Epithelial cell of proximal tubule (primary cell): ENCODE measurements around the gene RAB22A. TPM values are rescaled to one million over a fixed set of nuclear protein-coding genes. Genes with fewer than 3 reads are reported as not detected.
"Not testable (repeated sequence)": the region's sequence is repeated elsewhere in the genome, so short reads cannot be mapped to it uniquely, and the experiment has no call there.

Experiments
- DNase-seq: peaks from one replicate; pipeline ENCODE4 v3.0.0-alpha.2; 2011; ENCODE audit warnings: low read depth
- H3K4me3 ChIP-seq: 2 replicates; pipeline ENCODE4 v1.5.1; 2011; ENCODE audit warnings: low read depth, mild to moderate bottlenecking, low read length
- CTCF ChIP-seq: conservative IDR thresholded peaks from 2 replicates; pipeline ENCODE4 v1.5.1; 2012; ENCODE audit warnings: low read depth, mild to moderate bottlenecking, low read length
- total RNA-seq: library from RNA; depleted of rRNA; stranded (reverse); fragments of >200 nt; gene quantifications from 2 replicates; pipeline ENCODE4 v1.2.3, GENCODE V29; 2015

RAB22A gene
- total RNA-seq, 1 donor from 2014 or later, result 10.6 TPM

DNA sequence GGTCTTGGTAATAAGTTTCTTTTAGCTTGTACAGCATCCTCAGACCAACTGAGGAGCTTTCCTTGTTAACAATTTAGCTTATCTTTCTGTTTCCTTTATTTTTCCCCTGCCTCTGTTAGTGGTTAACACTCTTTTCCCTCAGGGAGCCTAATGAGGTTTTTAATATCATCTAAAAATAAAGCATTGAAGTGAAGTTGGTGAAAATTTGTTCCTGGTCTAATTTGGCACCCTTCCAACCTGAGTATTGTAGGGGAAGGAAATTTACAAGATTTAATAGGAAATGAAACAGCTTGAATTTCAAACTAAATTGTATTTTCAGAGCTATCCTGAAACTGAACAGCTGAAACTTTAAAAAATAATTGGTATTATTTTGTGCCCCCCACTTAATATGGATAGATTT, 51.4 kb downstream of the RAB22A start:
- TF ChIP-seq CTCF, result no peak
- DNase-seq, result no peak
- no peak overlapping the region for H3K4me3 ChIP-seq

GRCh38 chr20:58361481-58362205, 52.1 kb downstream of the RAB22A start:
- no peak for TF ChIP-seq CTCF
- no peak for DNase-seq
- H3K4me3 ChIP-seq, result no peak overlapping the region

GRCh38 chr20:58362206-58362516, 52.6 kb downstream of the RAB22A start:
- TF ChIP-seq CTCF, result no peak
- no peak overlapping the region for H3K4me3 ChIP-seq
- no peak for DNase-seq

DNA sequence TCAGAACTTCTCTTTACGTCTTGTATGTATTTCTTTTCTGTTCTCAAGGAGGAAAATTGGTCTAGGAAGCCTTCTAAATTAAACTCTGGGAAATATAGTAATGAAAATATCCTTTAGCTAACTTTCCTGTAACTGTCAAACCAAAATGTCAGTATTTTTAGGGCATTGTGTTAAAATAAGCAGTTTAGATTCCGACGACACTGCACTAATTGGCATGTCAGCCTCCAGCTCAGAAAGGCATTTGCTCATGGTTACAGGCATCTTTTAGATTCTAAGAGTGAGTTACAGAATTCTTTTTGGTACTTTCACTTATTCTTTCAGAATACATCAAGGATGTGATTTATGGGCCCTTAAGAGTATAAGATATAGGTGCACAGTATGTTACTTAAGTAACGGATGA, 53.5 kb downstream of the RAB22A start:
- DNase-seq, result no peak
- TF ChIP-seq CTCF, result no peak
- H3K4me3 ChIP-seq, result no peak overlapping the region

DNA sequence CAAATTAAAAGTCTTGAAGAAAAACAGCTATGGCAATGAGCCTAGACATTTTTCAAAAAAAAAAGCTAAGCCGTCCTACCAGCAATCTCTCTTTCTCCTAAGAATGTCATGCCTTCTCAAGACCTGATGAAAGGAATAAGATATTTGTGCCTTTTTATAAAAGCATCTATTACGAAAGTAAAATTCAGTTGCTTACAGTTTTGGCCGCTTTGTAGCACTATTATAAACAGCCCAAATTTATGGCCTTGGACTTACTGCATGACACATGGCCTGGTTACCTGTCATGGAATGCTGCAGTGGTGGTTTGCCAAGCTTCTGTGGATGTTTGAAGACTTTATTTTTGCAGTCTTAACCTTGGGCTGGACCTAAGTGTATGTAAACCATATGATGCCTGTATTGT, 57.4 kb downstream of the RAB22A start:
- no peak for DNase-seq
- no peak overlapping the region for H3K4me3 ChIP-seq
- no peak for TF ChIP-seq CTCF

GRCh38 chr20:58372806-58373205, 63.3 kb downstream of the RAB22A start:
- no peak for DNase-seq
- TF ChIP-seq CTCF, result no peak

GRCh38 chr20:58373296-58373695, 63.8 kb downstream of the RAB22A start:
- not testable (repeated sequence) for H3K4me3 ChIP-seq, DNase-seq

More at GRCh38 chr20:58372806-58373205, 63.3 kb downstream of the RAB22A start:
- no peak overlapping the region for H3K4me3 ChIP-seq
